A673 (cell line): ENCODE data around the gene EPB41L5. TPM values are rescaled to one million over a fixed set of nuclear protein-coding genes. Genes with fewer than 3 reads are reported as not detected.
"Not testable (repeated sequence)": the region's sequence is repeated elsewhere in the genome, so short reads cannot be mapped to it uniquely, and the experiment has no call there.

Experiments used
- BruUV-seq: library from RNA; stranded (reverse); fragments of 400-500 nt; replicated peaks from 2 replicates; lab custom pipeline; 2021; lab: Mats Ljungman, UMichigan
- CTCF ChIA-PET: fragments of 300-600 bp; sonication (Branson Sonifier 250); formaldehyde crosslinking; loops from one replicate; lab custom pipeline; 2022; ENCODE audit warnings: antibody characterized with exemption; lab: Charles Lee
- POLR2A ChIA-PET: fragments of 300-600 bp; sonication (Branson Sonifier 250); formaldehyde crosslinking; loops from one replicate; lab custom pipeline; 2022; ENCODE audit warnings: antibody characterized with exemption; ENCODE audit not compliant: low non-redundant PET; lab: Charles Lee
- DNase-seq: peaks from one replicate; pipeline ENCODE4 v3.0.0-alpha.2; 2015; ENCODE audit warnings: low spot score
- H3K27ac ChIP-seq: fragments of 200-600 bp; sonication (generic); 2 replicates; pipeline ENCODE4 v1.5.1; 2016; ENCODE audit warnings: mixed run types, low read depth, mild to moderate bottlenecking, mixed read lengths, antibody characterized with exemption, low read length; ENCODE audit not compliant: poor library complexity, severe bottlenecking
- H3K27me3 ChIP-seq: fragments of 200-600 bp; sonication (generic); replicated peaks from 2 replicates; pipeline ENCODE4 v1.6.1; 2017; ENCODE audit warnings: mixed run types, low read depth, mild to moderate bottlenecking, mixed read lengths, antibody characterized with exemption, low read length; ENCODE audit not compliant: insufficient read depth, poor library complexity
- H3K36me3 ChIP-seq: fragments of 200-600 bp; sonication (generic); 2 replicates; pipeline ENCODE4 v1.6.1; 2016; ENCODE audit warnings: mixed run types, mild to moderate bottlenecking, mixed read lengths, antibody characterized with exemption, low read length; ENCODE audit not compliant: insufficient read depth, poor library complexity, severe bottlenecking
- H3K4me1 ChIP-seq: fragments of 200-600 bp; sonication (generic); 2 replicates; pipeline ENCODE4 v1.6.1; 2017; ENCODE audit warnings: mixed run types, mild to moderate bottlenecking, mixed read lengths, antibody characterized with exemption, low read length; ENCODE audit not compliant: insufficient read depth, poor library complexity, severe bottlenecking
- H3K4me3 ChIP-seq: fragments of 200-600 bp; sonication (generic); 2 replicates; pipeline ENCODE4 v1.5.1; 2016; ENCODE audit warnings: low read depth, mixed run types, mild to moderate bottlenecking, mixed read lengths, low read length; ENCODE audit not compliant: poor library complexity, severe bottlenecking
- H3K9me3 ChIP-seq: fragments of 200-600 bp; sonication (generic); 2 replicates; pipeline ENCODE4 v1.6.1; 2016; ENCODE audit warnings: mixed run types, low read depth, mild to moderate bottlenecking, mixed read lengths, antibody characterized with exemption, low read length; ENCODE audit not compliant: poor library complexity, severe bottlenecking
- CTCF ChIP-seq: fragments of 300-800, 200-600 bp; sonication (generic); conservative IDR thresholded peaks from 2 replicates; pipeline ENCODE4 v1.5.1; 2017; ENCODE audit warnings: low read depth, mild to moderate bottlenecking, antibody characterized with exemption, low read length, moderate library complexity, mixed read lengths
- EZH2 ChIP-seq: fragments of 200-600 bp; sonication (generic); IDR thresholded peaks from 2 replicates; pipeline ENCODE4 v1.6.1; 2017; ENCODE audit warnings: borderline replicate concordance, low read depth, mild to moderate bottlenecking, mixed read lengths, antibody characterized with exemption, low read length; ENCODE audit not compliant: poor library complexity, severe bottlenecking
- intact Hi-C: fragments of 100-400 bp; cut with micrococcal nuclease; formaldehyde crosslinking; loops from one replicate; pipeline ENCODE4 v1.10.0; 2022; ENCODE audit not compliant: unreplicated experiment
- total RNA-seq: library from RNA; stranded (reverse); gene quantifications from 2 replicates; pipeline ENCODE4 v1.2.3, GENCODE V29; 2021

Gene EPB41L5
- total RNA-seq, 1 experiment from 2014 or later, result 26.5 TPM

DNA sequence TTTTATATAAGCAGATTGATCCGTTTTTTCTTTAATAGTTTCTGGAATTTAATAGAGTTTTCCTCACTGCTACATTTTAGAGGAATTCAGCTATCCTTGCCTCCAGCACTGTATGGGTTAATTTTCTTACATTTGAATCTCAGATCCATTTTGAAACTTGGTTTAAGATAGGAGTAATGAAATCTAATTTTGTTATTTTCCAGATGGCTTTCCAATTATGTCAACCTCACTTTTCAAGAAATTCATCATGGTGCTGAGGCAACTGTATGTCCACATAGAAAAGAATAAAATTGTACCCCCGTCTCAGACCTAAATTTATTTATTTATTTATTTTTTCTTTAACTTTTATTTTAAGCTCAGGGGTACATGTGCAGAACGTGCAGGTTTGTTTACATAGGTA lies 105.1 kb downstream of the EPB41L5 start:
- Histone ChIP-seq H3K9me3 (no peaks in the 10 kb centered on the region), H3K36me3 (no peaks in the 10 kb centered on the region), H3K4me3 (no peak overlapping the region), H3K27ac (no peak overlapping the region), H3K4me1 (no peaks in the 10 kb centered on the region), H3K27me3 (no peaks in the 10 kb centered on the region)
- BruUV-seq, result no TSS peak
- intact Hi-C loops, result no loop called here
- POLR2A ChIA-PET, result interaction anchor here (0.6 kb wide), 1 partner anchor 105 kb away, joined by 3 read pairs; the partner anchor contains the start of gene TMEM185B
- CTCF ChIA-PET, result no interaction called here
- no peak for DNase-seq
- no peak for TF ChIP-seq CTCF
- no peak for TF ChIP-seq EZH2

DNA sequence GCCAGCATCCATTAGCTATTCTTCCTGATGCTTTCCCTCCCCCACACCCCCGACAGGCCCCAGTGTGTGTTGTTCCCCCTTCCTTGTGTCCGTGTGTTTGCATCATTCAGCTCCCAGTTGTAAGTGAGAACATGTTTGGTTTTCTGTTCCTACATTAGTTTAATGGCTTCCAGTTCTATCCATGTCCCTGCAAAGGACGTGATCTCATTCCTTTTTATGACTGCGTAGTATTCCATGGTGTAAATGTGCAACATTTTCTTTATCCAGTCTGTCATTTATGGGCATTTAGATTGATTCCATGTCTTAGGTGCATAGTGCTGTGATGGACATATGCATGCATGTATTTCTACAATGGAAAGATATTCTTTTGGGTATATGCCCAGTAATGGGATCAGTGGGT lies 105.6 kb downstream of the EPB41L5 start:
- TF ChIP-seq CTCF, result no peak
- TF ChIP-seq EZH2, result no peak
- POLR2A ChIA-PET, result interaction anchor here (0.6 kb wide), 1 partner anchor 105 kb away, joined by 3 read pairs; the partner anchor contains the start of gene TMEM185B
- Histone ChIP-seq H3K27ac (no peak overlapping the region), H3K9me3 (no peaks in the 10 kb centered on the region), H3K4me1 (no peaks in the 10 kb centered on the region), H3K27me3 (no peaks in the 10 kb centered on the region), H3K4me3 (no peak overlapping the region), H3K36me3 (no peaks in the 10 kb centered on the region)
- CTCF ChIA-PET, result no interaction called here
- intact Hi-C loops, result no loop called here
- DNase-seq, result no peak
- no TSS peak for BruUV-seq

- H3K36me3 ChIP-seq, CTCF ChIA-PET, H3K9me3 ChIP-seq, H3K4me3 ChIP-seq, intact Hi-C loops, DNase-seq, H3K27me3 ChIP-seq, BruUV-seq, POLR2A ChIA-PET, H3K27ac ChIP-seq, H3K4me1 ChIP-seq: not testable (repeated sequence)
These were observed 108.5 kb downstream of the EPB41L5 start for GRCh38 chr2:120121337-120121736.

DNA sequence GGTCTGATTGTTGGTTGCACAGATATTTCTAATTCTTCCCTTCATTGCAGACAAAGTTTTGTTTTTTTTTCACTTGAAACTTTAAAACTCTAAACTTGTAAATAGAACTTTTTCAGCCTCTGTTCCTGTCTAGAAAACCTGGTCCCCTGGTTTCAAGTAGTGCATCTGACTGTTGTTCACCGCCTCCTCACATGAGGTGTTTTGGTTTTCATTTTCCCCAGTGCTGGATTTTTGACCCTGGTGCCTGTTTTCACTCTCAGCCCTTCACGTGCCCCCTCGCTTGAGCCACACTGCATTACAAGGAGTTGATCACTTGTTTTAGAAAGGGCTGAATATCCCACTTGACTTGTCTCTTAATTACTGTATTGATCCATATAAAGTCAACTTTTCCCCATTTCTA lies 110.2 kb downstream of the EPB41L5 start:
- Histone ChIP-seq H3K4me1 (no peaks in the 10 kb centered on the region), H3K4me3 (no peak overlapping the region), H3K27ac (no peak overlapping the region), H3K27me3 (no peaks in the 10 kb centered on the region), H3K36me3 (no peaks in the 10 kb centered on the region), H3K9me3 (no peaks in the 10 kb centered on the region)
- BruUV-seq, result no TSS peak
- ChIA-PET POLR2A (no interaction called here), CTCF (no interaction called here)
- DNase-seq, result no peak
- TF ChIP-seq EZH2 (no peak), CTCF (no peak)
- intact Hi-C loops, result no loop called here
